Cardiac septum (tissue), 1 donor: ENCODE results near the gene TSPOAP1. TPM values are rescaled to one million over a fixed set of nuclear protein-coding genes. Genes with fewer than 3 reads are reported as not detected.
"Not testable (repeated sequence)": the region's sequence is repeated elsewhere in the genome, so short reads cannot be mapped to it uniquely, and the experiment has no call there.

ENCODE experiments used
- DNase-seq: peaks from one replicate; pipeline ENCODE4 v3.0.0-alpha.2; 2020; ENCODE audit warnings: low spot score
- intact Hi-C: fragments of 100-400 bp; cut with DNase I; formaldehyde crosslinking; loops from one replicate; pipeline ENCODE4 v1.14.0; 2022
- total RNA-seq: library from RNA; stranded (reverse); fragmentation: NEBNext Ultra II Directional; extraction: Animal tissue kit (Norgen Biotek cat#: 25700); gene quantifications from one replicate; pipeline ENCODE4 v1.2.1, GENCODE V29; 2021
- donor health status: DM: no; HTN: no; CAD: no.

TSPOAP1 gene
- total RNA-seq, 1 donor from 2014 or later, result 10.7 TPM

- no peak for DNase-seq
- intact Hi-C loops, result no loop called here
Measured at GRCh38 chr17:58343131-58343530, 14.5 kb upstream of the TSPOAP1 start.

- intact Hi-C loops, result no loop called here
- DNase-seq, result peak; percentile 31
Measured at GRCh38 chr17:58341861-58342475, 13.4 kb upstream of the TSPOAP1 start.

DNA sequence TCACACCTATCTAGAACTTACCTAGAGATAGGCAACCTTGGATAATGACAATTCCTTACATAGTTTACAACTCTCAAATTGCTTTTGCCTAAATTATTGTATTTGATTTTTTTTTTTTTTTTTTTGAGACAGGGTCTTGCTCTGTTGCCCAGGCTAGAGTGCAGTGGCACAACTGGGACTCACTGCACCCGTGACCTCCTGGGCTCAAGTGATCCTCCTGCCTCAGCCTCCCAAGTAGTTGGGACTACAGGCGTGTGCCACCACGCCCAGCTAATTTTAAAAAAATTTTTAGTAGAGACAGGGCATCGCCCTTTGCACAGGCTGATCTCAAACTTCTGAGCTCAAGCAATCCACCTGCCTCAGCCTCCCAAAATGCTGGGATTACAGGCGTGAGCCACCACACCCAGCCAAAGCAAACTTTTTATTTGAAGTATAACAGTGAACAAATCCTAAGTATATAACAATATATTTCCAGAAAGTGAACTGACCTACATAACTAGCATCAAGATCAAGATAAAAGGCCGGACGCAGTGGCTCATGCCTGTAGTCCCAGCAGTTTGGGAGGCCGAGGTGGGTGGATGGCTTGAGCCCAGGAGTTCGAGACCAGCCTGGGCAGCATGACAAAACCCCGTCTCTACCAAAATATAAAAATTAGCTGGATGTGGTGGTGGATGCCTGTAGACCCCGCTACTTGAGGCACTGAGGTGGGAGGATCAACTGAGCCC, 12.7 kb upstream of the TSPOAP1 start:
- intact Hi-C loops, DNase-seq: not testable (repeated sequence)

DNA sequence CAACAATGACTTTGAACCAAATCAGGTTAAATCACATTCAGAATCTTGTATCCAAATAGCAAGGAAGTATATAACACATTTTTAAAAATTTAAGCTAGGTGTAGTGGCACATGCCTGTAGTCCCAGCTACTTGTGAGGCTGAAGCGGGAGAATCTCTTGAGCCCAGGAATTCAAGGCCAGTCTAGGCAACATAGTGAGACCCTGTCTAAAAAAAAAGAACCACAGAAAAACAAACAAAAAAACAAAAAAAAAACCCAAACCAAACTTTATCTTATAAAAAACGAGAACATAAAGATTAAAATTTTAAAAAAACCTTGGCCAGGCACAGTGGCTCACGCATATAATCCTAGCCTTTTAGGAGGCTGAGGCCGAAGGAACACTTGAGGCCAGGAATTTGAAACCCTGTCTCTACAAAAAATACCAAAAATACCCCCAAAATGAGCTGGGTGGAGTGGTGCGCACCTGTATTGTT, 11.8 kb upstream of the TSPOAP1 start:
- no peak for DNase-seq
- intact Hi-C loops, result no loop called here

- intact Hi-C loops, result no loop called here
- DNase-seq, result peak; percentile 49
Measured at GRCh38 chr17:58339755-58340404, 11.3 kb upstream of the TSPOAP1 start.

DNA sequence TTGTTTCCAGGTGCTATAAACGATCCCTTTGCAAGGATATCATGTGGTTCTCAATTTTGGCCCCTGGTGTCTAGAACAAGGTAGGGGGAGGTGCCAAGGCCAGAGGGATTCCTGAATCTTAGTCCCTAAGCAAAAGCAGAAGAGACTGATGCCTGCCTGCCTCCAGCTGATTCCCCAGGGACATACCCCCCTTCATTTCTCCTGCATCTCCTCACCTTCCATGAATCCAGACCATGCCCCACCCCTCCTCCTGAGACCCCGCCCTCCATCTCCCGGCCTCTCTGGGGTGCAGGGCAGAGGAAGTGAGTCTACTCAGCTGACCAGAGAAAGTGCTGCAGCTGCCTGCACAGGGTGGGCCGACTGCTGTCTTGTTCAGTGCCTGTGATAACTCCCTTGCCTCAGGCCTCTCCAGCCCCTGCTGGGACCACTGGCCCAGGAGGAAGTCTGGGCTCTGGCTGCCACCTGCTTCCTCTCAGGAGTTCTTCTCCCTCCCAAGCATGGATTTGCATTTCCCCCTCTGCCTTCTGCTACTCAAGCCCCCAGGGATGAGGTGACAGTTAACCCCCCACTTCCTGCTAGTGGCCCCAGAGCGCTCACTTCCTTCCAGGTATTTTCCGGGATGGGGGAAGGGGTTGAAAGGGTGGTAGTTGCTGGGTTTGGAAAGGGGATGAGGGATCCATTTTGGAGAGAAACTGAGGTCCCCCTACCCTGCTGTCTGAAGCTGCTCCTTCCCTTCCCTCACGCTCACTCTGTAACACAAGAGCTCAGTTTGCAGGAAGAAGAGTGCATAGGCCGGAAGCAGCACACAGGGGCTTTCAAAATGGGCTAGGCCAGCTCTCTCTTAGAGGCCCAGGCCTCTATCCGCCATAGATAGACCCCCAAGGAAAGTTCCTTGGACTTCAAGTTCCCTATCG, 10.5 kb upstream of the TSPOAP1 start:
- peak; percentile 84 for DNase-seq
- intact Hi-C loops, result no loop called here

DNA sequence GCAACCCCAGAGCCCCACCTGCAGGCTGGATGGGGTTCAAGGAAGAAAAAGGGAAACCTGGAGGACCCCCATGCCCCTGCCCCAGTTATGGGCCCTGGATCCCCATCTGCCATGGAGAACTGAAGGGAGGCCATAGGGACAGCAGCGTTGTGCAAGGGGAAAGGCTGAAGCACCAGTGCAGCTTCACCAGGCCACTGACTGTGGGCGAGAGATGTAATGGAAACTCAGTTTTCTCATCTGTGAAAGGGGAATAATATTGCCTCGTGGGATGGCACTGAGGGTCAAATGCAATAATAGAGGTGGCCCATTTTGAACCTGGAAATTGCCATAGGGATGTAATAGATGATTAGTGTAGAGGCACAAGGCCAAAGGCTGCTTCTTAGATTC, 9.9 kb upstream of the TSPOAP1 start:
- no peak for DNase-seq
- intact Hi-C loops, result no loop called here

DNA sequence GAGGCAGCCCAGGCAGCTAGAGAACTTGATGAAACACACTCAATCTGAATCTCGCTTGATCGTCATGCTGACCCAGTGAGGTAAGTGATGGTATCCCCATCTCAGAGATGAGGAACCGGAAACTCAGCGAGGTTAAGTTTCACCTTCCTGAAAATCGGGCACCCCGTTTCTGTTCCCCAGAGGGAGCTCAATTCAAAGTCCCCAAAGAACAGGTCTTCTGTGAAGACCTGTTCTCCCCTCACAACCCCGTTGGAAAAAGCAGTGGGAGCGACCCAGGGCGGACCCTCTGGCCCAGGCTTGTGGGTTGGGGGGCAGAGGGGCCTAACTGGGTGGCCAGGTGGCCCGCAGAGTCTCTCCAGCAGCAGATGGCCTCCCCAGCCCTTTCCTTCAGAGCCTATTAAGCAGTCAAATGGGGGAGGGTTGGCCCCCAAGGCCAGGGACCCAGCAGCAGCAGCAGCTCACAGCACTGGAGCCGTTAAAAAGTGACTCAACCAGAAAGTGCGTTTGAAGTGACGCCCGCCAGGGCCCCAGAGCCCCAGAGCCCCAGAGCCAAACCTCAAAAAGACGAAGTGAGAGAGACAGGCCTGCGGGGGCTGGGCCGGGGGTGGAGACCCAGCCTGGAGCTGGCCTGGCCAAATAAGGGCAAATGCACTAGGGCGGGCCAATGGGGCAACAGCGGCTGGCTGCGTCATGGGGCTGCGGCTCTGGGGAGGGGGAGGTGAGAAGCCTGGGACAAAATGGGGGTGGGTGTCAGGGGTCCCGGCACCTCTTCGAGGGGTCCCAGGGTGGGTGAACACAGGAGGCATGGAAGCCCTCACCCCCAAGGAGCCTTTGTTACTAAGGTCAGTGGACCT, 9.2 kb upstream of the TSPOAP1 start:
- intact Hi-C loops, result no loop called here
- peak; percentile 94 for DNase-seq

GRCh38 chr17:58337210-58337599, 8.6 kb upstream of the TSPOAP1 start:
- intact Hi-C loops, result no loop called here

GRCh38 chr17:58336456-58337209, 8.0 kb upstream of the TSPOAP1 start:
- peak; percentile 73 for DNase-seq
- intact Hi-C loops, result no loop called here

More at GRCh38 chr17:58337210-58337599, 8.6 kb upstream of the TSPOAP1 start:
- peak; percentile 75 for DNase-seq

- DNase-seq, result peak; percentile 86
- intact Hi-C loops, result no loop called here
Measured at GRCh38 chr17:58335779-58336455, 7.3 kb upstream of the TSPOAP1 start.

DNA sequence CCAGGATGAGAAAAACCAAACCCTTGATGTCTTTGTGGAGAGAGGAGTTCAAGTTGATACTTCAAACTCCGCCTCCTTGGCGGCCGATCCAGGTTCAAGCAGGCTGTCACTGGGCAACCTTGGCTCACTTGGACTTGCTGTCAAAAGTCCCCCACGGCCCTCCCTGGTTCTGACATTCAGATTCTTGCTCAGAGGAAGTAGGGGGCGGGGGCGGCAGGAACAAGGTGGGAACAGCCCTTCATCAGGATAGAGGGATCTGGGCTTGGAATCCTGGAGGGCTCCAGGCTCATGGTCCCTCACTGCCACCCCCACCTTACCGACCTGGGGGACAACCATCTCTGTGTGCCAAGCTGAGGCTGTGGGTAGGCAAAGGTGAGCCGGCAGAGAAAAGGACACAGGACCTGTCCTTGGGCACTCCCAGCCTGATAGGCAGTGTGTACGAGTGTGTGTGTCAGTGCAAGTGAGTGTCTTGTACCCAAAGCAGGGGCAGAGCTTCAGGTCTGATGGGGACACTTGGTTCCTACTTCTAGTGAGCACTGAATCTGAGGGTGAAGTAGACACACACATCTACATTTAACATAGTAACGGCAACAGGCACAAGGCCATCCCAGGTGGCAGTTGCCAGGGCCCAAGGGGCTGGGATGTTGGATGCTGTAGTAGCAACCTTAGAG, 6.6 kb upstream of the TSPOAP1 start:
- peak; percentile 75 for DNase-seq
- intact Hi-C loops, result no loop called here

GRCh38 chr17:58334661-58335060, 6.1 kb upstream of the TSPOAP1 start:
- peak; percentile 60 for DNase-seq
- intact Hi-C loops, result no loop called here

DNA sequence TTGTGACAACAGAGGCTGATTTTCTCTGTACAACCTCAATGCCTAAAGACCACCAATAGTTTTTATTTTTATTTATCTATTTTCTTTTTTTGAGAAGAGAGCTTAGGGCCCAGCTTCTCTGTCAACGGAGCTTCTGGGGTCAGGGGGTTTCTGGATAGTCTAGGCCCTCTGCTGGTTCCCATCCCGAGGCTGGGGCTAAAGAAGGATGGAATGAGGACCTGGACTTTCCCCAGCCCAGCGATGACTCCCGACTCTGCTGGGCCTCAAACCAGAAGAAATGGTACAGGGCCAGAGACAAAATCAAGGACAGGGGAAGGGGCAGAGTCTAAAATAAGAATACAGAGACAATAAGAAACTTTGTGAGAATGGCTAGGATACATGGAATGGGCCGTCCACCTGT, 5.7 kb upstream of the TSPOAP1 start:
- intact Hi-C loops, result no loop called here
- DNase-seq, result no peak

- intact Hi-C loops, result no loop called here
- DNase-seq, result peak; percentile 49
Measured at GRCh38 chr17:58333736-58334207, 5.2 kb upstream of the TSPOAP1 start.

- intact Hi-C loops, result no loop called here
- peak; percentile 74 for DNase-seq
Measured at GRCh38 chr17:58332778-58333735, 4.5 kb upstream of the TSPOAP1 start.
